GM19023 (cell line): ENCODE measurements around the gene PHTF2.

Experiments used
- ATAC-seq: cut with Tn5 transposase; IDR thresholded peaks from one replicate; pipeline ENCODE4 v1.9.1; 2021; ENCODE audit warnings: mild to moderate bottlenecking, moderate library complexity; ENCODE audit not compliant: unreplicated experiment

The PHTF2 gene

DNA sequence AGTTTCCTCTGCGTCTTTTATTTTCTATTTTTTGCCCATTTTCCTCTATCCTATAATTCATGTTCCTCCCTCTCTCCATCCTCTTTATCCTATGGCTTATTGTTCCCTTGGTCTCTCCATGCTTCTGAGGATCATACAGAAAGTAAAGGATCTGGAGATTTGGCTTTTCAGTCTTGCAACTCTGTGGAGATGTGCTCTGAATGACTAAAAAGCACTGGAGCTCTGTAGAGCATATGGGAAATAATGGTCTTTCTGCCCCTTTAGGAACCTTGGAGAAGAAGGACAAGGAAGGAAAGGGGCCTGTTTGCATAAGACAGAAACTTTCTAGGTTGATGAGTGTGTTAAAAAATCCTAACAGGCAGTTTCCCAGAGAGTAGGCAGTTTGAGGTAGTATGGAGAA is 120.1 kb downstream of the PHTF2 start:
- no peak for ATAC-seq

DNA sequence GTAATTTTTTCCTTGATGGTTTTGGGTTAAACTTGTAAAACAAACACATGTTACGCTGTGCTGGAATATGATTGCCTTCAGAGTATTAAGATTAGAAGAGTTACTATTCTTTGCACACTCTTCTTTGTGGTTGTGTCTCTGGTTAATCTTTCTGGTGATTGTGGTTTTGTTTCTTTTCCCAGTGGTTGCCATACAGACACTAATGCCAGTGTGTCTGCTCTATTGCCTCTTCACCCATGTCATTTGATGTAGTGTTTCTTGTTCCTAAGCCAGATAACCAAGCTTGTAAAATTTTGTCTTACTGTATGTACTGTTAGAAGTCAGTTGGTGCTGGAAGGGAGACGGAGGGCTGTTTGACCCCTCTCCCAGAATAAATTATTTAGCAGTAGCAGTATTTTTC is 124.8 kb downstream of the PHTF2 start:
- no peak for ATAC-seq

GRCh38 chr7:77930496-77930895 is 131.9 kb downstream of the PHTF2 start:
- no peak for ATAC-seq

- no peak for ATAC-seq
Observed at GRCh38 chr7:77931841-77932240, 133.3 kb downstream of the PHTF2 start.

DNA sequence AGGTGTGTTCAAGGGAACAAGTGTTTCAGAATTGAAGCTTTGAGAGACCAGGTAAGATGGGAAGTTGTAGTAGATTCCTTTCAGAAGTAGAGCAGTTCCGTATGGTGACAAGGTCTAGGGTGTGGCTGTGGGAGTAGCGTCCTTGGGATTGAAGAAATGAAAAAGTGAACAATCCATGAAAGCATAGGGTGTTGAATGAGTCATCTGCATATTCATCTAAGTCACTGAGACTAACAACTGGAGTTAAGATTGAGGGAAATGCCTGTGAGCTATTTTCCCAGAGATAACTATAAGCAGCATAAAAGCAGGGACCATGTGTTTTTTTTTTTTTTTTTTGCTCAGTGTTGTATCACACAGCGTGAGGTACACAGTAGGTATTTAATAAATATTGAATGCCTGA is 134.8 kb downstream of the PHTF2 start:
- no peak for ATAC-seq

DNA sequence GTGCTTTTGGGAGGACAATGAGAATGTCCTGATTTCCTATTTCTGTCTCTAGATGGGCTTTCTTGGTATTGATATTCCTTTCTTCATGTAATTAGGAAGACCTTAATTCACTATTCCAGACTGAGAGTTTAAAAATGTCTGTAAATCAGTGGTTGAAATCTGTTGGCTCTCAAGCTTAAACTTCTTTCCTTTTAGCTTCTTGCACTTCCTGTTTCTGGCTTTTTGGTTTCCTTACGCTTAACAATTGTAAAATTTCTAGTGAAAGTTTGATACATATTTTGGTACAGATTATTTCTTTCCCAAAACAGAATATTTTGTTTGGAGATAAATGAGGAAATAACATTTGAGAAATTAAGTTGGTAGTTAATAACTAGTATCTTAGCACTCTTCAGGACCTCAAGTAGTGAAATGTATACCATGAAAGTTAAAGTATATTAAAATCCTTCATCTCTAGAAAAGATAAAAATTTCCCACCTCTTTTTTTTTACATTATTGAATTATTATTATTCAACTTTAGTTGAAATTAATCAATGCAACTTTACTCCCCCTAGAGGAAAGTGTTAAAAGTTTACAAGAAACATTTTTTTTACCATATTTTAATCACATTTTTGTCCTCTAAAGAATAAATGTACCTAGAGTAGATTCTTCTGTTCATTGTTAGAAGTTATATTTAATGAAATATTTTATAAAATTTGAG is 137.2 kb downstream of the PHTF2 start:
- no peak for ATAC-seq

- no peak for ATAC-seq
Observed at GRCh38 chr7:77940647-77941046, 142.1 kb downstream of the PHTF2 start.

- ATAC-seq: no peak
Observed at GRCh38 chr7:77942431-77942830, 143.9 kb downstream of the PHTF2 start.

GRCh38 chr7:77944183-77945182 is 145.9 kb downstream of the PHTF2 start:
- no peak for ATAC-seq

- no peak for ATAC-seq
Observed at GRCh38 chr7:77950548-77950947, 152.0 kb downstream of the PHTF2 start.

DNA sequence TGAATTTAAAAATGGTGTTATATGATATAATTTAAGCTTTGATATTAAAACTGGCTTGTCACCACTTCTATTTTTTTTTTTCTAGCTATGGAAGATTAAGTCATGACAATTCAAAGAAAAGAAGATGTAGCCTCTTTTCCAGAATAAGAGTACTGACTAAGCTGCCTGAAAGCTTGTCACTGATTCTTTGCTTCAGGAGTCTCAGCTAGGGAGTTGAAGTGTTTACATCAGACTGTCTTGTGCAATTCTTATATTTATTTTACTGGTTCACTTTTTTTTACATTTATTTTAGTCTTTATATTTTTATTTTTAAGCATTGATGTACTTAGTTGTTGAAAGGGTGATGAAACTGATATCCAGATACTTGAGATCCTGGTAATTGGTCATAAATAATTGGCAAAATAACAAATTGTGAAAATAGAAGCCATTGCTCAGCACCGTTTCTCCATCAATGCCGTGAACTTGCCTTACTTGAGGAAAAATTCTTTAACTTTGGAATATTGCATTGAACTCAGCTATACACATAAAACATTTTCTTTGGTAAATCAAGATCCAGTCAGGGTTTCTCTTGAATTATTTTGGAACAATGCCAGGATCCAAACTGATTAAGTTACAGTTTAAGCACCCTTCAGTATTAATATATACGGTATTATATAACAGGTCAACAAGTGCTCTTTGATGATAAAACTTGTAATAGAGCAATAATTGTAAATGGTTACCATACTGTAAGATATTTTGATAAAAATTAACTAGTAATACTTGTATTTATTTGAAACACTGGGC is 156.4 kb downstream of the PHTF2 start:
- no peak for ATAC-seq

GRCh38 chr7:77958436-77958835 is 159.9 kb downstream of the PHTF2 start:
- no peak for ATAC-seq

GRCh38 chr7:77959080-77959479 is 160.5 kb downstream of the PHTF2 start:
- ATAC-seq: no peak

- no peak for ATAC-seq
Observed at GRCh38 chr7:77960336-77960735, 161.8 kb downstream of the PHTF2 start.

DNA sequence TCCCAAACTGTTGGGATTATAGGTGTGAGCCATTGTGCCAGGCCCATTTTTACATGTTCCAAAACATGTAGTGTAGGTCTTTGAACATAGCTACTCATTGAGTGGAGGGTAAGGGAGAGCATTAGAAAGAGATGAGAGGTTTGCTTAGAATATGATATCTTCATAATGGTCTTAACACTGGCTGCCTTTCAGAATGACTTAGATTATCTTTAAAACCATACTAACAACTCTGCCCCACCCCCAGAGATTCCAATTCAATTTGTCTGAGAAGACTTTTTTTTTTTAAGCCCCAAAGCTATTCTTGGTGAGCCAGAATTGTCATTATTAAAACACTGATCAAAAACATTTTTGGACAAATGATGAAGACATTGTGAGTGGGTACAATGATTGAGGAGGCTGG is 168.9 kb downstream of the PHTF2 start:
- no peak for ATAC-seq

- ATAC-seq: no peak
Observed at GRCh38 chr7:77971726-77972125, 173.2 kb downstream of the PHTF2 start.

- no peak for ATAC-seq
Observed at GRCh38 chr7:77975672-77976480, 177.3 kb downstream of the PHTF2 start.

DNA sequence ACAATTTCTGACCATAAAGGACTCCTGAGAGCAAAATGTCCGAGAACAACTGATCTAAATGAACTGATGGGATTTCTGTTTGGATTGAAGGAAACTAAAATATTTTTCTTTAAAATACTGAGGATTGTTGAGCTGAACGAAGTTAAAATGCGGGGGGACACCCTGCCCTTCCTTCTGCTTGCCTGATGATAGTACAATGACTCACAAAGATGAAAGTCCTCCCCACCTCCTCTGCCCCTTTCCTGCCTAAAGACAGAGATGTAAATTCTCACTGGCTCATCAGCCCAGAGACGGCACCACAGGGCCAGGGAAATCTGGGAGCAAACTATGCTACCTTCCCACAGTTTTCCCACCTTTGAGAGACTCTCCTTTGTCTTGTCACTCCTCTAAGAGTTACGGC is 180.6 kb downstream of the PHTF2 start:
- ATAC-seq: no peak

GRCh38 chr7:77980087-77980713 is 181.6 kb downstream of the PHTF2 start:
- no peak for ATAC-seq

DNA sequence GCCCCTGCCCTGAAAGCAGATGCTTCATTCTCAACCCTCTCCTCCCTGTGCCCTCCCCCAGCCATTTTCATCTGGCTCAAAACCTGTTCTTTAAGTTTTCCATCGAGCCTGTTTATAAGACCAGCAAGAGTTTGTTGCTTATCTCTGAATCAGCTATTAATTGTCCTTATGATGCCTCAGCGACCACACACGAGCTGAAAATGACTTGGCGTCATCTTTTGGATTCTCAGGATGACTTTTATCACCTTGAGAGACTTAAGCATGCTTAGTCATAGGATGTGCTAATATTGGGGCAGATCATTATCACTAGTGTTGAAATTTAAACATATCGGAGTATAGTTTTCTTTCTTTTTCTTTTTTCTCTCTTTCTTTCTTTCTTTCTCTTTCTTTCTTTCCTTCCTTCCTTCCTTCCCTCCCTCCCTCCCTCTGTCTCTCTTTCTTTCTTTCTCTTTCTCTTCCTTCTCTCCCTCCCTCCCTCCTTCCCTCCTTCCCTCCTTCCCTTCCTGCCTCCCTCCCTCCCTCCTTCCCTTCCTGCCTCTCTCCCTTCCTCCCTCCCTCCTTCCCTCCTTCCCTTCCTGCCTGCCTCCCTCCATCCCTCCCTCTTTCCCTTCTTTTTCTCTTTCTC is 184.5 kb downstream of the PHTF2 start:
- no peak for ATAC-seq
